HG03159 (cell line): ENCODE results near the gene PLAU.
A peak's percentile ranks its signal among the peaks of the same experiment; 100 is the strongest.
"Not testable (repeated sequence)": the region's sequence is repeated elsewhere in the genome, so short reads cannot be mapped to it uniquely, and the experiment has no call there.

Experiments
- ATAC-seq: cut with Tn5 transposase; IDR thresholded peaks from one replicate; pipeline ENCODE4 v1.9.1; 2021; ENCODE audit warnings: mild to moderate bottlenecking, moderate library complexity; ENCODE audit not compliant: unreplicated experiment

Gene PLAU

DNA sequence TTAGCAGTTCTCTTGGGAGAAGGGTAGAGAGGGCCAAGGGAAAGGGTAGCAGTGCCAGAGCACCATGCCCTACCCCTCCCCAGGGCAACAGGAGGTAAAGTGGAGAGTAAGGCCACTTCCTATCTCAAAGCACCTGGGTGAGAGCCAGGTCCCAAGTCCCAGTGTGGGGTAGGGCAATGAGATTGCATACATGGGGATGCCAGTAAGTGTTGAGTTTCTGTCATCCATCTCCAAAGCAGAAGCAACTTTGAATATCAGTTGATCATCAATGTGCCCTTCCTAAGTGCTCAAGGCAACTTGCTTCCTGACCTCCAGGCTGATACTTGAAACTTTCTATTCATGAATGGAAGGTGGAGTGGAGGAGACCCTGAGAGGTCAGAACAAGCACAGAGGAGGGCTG, 34.4 kb upstream of the PLAU start:
- ATAC-seq, result no peak

GRCh38 chr10:73876971-73877370, 34.0 kb upstream of the PLAU start:
- no peak for ATAC-seq

DNA sequence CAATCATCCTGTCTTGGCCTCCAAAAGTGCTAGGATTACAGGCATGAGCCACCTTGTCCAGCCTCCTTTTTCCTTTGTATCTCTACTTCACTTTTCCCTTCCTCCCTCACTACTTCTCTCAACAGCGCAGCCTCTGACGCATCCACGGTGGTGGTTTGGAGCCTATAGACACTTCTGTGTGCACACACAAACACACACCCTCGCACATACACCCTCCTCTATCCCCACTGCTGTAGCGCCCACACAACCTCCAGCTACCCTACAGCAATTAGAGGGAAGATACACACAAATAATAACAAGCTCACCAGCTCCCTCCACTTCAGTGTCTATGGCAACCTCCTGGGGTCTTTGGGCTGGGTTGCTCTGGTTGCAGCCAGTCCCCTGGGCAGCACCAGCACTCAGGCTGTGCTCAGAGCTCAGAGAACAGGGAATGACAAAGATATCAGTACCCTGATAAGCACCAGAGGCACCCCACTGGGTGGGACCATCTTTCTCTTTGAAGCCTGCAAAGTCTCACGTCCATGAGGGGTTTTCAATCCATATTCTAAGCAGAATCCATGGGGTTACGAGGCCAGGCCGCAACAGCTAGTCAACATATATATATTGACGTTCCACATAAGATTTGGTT, 33.3 kb upstream of the PLAU start:
- ATAC-seq, result no peak

GRCh38 chr10:73878365-73878764, 32.6 kb upstream of the PLAU start:
- ATAC-seq, result no peak

DNA sequence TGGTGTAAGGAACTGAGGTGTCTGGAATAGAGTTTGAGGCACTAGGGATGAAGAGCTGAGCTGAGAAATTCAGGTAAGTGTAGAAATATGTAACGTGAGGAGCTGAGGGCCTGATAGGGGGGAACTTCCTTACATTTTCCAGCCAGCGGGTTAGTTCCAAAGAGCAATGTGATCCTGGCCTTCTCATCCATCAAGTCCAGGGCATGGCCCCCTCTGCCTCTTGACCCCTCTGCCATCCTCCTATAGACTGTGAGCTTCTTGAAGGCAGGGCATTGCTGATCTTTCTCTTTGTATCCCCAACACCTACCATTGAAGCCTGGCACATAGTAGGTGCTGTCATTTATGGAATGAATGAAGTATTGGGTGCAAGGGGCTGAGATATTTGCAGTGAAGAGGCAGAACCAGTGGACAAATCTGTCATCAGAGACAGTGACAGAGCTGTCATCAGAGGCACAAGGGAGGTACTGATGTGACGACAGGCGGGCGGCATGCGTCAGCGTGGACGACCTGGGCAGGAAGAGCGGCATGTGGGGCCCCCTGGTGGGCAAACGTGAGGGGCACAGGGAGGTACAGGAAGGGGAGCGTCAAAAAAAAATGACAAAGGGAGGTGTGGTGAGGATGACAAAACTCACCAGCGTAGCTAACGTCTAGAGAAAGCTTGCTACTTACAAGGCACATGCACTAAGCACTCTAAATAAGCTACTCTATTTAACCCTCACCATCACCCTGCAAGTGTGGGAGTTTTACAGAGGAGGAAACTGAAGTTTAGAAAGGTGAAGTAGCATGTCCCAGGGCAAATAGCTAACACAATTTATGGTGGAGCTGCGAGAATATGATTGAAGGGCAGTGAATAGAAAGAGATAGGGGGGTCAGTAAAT, 31.4 kb upstream of the PLAU start:
- ATAC-seq, result peak; percentile 92

- ATAC-seq, result no peak
Measured at GRCh38 chr10:73881221-73881919, 29.6 kb upstream of the PLAU start.

- no peak for ATAC-seq
Measured at GRCh38 chr10:73884017-73884416, 26.9 kb upstream of the PLAU start.

DNA sequence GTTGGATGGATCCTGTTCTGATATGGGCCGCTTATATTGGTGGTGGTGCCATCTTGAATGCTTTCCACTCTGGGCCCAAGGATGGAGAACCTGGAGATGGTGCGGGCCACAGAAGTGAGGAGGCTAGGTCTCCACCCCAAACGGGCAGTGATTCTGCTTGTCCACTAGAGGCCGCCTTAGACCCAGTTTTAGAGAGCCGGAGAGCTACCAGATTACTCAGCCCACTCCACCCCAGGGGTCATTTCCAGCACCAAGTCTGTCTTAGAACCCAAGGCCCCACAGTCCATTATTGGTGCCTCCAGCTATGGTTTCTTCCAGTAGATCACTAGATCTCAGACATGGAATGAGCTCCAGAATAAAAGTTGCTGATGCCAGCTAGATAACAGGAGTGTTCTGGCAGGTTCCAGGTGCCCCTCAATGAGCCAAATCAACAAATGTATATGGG, 24.8 kb upstream of the PLAU start:
- peak; percentile 73 for ATAC-seq

DNA sequence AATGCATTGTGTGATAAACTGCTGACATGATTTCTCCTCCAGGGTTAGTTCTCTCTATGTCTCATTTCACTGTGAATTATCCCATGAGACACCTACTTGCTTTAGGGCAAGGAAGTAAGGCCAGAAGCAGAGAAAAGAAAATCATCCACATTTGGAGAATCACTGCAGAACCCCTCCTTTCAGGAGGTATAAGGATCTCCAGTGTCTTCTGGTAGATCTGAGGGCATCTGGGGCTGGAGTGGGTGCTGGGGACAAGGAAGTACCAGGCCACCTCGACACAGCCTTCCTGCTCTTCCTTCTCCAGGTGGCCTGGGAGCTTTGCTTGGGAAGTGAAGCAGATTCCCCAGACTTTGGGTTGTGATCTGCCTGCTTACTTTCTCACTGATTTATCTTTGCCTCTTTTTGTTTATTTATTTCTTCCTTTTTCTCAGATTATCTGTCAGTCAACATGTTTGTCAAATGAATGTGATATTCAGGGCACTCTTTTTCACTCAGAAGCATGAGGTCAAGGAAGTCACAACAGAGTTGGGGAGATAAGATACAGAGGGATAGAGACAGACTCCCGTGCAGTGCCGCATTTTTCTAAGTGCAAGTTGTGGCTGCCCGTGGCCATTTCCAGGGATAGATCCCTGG, 24.2 kb upstream of the PLAU start:
- no peak for ATAC-seq

DNA sequence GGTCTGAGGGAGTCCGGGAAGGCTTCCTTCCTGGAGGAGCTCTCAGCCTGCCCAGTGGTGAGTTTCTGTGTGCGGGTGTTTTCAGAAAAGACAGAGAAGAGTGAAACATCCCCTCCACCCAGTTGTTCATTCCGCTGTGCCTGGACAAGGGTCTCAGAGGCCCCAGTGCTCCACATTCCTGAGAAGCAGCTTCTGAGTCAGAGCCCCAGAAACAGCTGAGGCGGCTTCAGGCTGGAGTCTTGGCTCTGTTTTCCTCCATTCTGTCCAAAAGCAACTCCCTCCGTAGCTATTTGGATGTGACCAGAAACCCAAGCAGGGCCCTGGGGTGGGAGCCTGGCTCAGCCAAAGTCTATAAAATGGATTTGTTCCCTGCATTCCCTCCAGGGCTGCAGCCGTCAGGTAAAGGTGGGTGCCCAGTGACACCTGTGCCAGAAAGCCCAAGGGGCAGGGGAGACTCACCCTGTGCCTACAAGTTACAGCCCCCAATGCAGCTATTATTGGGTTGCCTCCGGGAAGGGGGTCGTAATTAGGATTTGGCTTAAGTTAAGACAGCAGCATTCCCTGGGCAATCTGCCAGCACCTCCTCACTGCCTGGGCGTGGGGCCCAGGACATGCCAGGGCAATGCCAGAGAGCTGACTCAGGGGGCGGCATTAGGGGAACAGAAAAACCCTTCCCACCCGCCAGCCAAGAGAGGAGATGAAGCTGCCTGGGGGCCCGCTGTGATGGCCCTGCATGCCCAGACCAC, 23.5 kb upstream of the PLAU start:
- no peak for ATAC-seq

- no peak for ATAC-seq
Measured at GRCh38 chr10:73888514-73888913, 22.4 kb upstream of the PLAU start.

DNA sequence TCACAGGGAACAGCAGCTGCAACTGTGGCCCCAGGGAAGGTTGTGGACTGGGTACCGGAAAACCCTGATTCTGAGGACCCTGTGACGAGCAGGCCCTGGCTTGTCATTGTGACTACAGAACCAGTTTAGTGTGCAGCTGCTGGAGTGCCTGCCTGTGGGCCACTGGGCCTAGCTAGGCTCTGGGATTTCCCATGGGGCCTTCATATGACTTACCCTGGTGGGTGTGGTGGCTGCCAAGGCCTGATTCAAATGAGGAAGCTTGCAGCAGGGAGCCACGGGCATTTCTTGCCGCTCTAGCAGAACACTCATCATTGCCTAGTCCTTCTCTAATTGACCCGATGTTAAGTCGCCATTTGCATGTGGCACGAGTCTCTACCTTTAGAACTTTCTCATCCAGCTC, 21.9 kb upstream of the PLAU start:
- ATAC-seq, result no peak

- ATAC-seq, result not testable (repeated sequence)
Measured at GRCh38 chr10:73889416-73889815, 21.5 kb upstream of the PLAU start.

DNA sequence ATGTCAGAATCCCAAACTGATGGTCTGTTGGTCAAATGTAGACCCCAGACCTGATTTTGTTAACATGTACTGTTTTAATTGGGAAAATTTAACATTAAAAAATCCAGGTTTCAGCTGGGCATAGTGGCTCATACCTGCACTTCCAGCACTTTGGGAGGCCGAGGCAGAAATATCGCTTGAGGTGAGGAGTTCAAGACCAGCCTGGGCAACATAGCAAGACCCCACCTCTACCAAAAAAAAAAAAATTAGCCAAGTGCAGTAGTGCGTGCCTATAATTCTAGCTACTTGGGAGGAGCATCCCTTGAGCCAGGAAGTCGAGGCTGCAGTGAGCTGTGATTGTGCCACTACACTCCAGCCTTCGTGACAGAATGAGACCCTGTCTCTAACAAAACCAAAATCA, 20.7 kb upstream of the PLAU start:
- ATAC-seq, result no peak

GRCh38 chr10:73890830-73891229, 20.1 kb upstream of the PLAU start:
- not testable (repeated sequence) for ATAC-seq

GRCh38 chr10:73891540-73891939, 19.4 kb upstream of the PLAU start:
- ATAC-seq, result no peak

DNA sequence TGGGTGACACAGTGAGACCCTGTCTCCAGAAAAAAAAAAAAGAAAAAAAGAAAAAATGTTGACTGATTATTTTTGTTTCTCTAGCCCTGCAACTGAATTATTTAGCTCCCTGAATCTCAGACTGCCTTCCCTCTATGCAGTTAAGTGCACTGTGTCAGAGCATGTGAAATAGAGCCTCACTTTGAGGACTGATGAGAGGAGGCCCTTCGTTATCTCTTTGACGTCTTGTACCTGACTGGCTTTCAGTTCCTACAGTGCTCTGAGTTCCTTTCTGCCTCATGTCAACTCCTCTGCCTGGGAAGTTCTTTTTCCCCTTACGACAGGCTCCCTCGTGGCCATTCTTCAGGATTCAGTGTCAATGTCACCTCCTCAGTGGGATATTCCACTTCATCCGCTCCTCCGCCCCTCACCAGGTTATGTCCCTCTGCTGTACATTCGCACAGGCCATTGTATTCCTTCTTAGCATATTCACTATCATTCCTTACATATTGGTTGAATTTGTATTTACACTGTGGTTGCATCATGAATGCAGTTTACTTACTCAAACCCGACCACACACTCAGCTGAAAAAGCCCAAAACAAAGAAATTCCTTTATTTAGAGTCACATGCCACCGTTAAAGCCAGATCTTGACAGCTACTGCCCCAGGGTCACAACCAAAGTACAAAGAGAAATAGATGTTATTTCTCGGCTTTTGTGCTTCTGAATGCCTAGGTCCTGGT, 18.5 kb upstream of the PLAU start:
- no peak for ATAC-seq

GRCh38 chr10:73893426-73893825, 17.5 kb upstream of the PLAU start:
- ATAC-seq, result no peak

DNA sequence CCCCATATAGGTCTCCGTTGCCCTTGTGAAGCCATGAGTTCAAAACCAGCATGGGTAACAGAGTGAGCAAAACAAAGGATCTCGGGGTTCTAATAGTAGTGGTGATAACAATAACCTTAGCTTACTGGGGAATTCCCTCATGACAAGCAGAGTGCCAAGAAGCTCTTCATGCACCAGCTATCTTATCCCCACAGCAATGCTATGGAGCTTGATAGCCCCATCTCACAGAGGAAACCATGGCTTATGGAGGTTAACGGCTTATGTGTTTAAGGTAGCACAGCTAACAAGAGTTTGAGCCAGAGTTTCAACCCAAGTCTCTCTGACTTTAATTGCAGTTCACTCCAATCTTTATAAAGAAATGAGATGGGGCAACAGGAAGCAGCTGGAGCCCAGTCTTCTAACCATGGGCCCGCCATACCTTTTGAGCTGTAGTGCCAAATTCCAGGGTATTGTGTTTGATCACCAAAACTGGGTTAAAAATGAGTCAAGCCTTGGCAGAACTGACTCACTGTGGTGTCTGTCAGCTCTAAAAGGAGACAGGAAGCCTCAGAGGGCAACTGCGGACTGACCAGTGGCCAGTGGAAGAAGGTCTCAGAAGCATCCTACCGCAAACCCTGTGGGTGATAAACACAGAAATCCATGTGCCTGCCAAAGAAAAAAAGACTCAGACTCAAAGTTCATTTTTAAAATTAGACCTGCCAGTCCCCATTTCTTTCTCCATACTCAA, 16.5 kb upstream of the PLAU start:
- no peak for ATAC-seq
